ENCODE data around the gene SLC4A2. TPM values are rescaled to one million over a fixed set of nuclear protein-coding genes. Genes with fewer than 3 reads are reported as not detected.
"Not testable (repeated sequence)": the region's sequence is repeated elsewhere in the genome, so short reads cannot be mapped to it uniquely, and the experiment has no call there.

SLC4A2 gene, protein sequence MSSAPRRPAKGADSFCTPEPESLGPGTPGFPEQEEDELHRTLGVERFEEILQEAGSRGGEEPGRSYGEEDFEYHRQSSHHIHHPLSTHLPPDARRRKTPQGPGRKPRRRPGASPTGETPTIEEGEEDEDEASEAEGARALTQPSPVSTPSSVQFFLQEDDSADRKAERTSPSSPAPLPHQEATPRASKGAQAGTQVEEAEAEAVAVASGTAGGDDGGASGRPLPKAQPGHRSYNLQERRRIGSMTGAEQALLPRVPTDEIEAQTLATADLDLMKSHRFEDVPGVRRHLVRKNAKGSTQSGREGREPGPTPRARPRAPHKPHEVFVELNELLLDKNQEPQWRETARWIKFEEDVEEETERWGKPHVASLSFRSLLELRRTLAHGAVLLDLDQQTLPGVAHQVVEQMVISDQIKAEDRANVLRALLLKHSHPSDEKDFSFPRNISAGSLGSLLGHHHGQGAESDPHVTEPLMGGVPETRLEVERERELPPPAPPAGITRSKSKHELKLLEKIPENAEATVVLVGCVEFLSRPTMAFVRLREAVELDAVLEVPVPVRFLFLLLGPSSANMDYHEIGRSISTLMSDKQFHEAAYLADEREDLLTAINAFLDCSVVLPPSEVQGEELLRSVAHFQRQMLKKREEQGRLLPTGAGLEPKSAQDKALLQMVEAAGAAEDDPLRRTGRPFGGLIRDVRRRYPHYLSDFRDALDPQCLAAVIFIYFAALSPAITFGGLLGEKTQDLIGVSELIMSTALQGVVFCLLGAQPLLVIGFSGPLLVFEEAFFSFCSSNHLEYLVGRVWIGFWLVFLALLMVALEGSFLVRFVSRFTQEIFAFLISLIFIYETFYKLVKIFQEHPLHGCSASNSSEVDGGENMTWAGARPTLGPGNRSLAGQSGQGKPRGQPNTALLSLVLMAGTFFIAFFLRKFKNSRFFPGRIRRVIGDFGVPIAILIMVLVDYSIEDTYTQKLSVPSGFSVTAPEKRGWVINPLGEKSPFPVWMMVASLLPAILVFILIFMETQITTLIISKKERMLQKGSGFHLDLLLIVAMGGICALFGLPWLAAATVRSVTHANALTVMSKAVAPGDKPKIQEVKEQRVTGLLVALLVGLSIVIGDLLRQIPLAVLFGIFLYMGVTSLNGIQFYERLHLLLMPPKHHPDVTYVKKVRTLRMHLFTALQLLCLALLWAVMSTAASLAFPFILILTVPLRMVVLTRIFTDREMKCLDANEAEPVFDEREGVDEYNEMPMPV
- total RNA-seq: 100 to 1,000 TPM in 1 of 2 donors, 10 to 100 TPM in 1; 55.3 to 114 TPM

DNA sequence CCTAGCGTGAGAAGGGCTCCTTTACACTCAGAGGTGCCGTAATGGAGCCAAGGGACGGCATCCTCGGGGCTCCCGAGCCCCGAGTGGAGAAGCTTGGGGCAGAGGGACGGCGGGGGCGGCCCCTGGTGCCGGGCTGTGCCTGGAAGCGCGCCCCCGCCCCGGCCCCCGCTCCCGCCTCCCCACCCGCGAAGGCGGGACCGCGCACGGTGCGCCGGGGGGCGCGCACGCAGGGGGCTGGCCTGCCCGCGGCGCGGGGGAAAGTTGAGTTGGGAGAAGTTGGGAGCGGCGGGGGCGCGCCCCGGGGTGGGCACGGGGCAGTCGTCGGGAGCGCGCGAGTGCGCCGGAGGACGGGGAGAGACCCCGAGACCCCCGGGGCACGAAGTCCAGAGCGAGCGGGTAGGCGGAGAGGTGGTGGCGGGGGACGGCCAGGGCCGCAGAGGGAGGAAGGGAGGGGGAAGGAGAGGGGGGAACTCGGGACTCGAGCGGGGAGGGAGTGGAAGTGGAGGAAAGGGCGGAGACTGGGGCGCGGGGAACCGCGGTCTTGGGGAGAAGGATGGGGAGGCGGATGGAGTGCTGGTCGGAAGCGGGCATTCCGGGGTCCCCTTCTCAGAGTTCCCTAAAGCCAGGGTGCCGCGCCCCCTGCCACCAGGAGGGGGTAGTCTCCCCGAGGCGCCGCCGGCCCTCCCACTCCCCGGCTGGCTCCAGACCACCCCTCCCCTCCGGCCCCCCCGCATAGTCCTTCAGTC, at the start of gene SLC4A2:
Gene SLC4A2, plus strand, starts transcription at position 223 of the 746 bp plus-strand sequence. CDS start 2,399 bp downstream, outside the sequence.
- peak within 1 kb of the TSS; percentile 67 to 85 for H3K4me3 ChIP-seq
- H3K9me3 ChIP-seq: no peaks in the 10 kb centered on the region
- TF ChIP-seq, protein P1, sequence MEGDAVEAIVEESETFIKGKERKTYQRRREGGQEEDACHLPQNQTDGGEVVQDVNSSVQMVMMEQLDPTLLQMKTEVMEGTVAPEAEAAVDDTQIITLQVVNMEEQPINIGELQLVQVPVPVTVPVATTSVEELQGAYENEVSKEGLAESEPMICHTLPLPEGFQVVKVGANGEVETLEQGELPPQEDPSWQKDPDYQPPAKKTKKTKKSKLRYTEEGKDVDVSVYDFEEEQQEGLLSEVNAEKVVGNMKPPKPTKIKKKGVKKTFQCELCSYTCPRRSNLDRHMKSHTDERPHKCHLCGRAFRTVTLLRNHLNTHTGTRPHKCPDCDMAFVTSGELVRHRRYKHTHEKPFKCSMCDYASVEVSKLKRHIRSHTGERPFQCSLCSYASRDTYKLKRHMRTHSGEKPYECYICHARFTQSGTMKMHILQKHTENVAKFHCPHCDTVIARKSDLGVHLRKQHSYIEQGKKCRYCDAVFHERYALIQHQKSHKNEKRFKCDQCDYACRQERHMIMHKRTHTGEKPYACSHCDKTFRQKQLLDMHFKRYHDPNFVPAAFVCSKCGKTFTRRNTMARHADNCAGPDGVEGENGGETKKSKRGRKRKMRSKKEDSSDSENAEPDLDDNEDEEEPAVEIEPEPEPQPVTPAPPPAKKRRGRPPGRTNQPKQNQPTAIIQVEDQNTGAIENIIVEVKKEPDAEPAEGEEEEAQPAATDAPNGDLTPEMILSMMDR (IDR thresholded peaks at IDR 0.05): peak; percentile 51 to 71
- no peaks in the 10 kb centered on the region for H3K27me3 ChIP-seq
- H3K27ac ChIP-seq: peak within 1 kb of the TSS; percentile 94 to 97
- H3K36me3 ChIP-seq: peaks cover 5% of the 10 kb centered on the region
- H3K4me1 ChIP-seq: peaks cover 0 to 62% of the 10 kb centered on the region in 2 donors
- peak; percentile 77 for DNase-seq (ENCODE audit: low spot score)

DNA sequence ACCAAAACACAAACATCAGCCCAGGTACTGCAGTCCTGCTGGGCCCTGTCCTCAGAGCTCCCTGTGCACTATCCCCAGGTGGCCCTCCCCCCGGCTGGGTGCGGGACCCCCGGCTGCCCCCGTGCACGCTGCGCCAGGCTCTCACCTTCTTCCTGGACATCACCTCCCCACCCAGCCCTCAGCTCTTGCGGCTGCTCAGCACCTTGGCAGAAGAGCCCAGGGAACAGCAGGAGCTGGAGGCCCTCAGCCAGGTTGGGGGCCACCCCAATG, 49.4 kb upstream of the SLC4A2 start:
- Histone ChIP-seq H3K27me3 (no peaks in the 10 kb centered on the region), H3K27ac (no peak overlapping the region), H3K36me3 (no peaks in the 10 kb centered on the region), H3K9me3 (no peaks in the 10 kb centered on the region), H3K4me1 (peaks cover 0 to 53% of the 10 kb centered on the region in 2 donors), H3K4me3 (no peak overlapping the region)
- TF ChIP-seq, protein P1 (IDR thresholded peaks at IDR 0.05): no peak
- no peak for DNase-seq (ENCODE audit: low spot score)

DNA sequence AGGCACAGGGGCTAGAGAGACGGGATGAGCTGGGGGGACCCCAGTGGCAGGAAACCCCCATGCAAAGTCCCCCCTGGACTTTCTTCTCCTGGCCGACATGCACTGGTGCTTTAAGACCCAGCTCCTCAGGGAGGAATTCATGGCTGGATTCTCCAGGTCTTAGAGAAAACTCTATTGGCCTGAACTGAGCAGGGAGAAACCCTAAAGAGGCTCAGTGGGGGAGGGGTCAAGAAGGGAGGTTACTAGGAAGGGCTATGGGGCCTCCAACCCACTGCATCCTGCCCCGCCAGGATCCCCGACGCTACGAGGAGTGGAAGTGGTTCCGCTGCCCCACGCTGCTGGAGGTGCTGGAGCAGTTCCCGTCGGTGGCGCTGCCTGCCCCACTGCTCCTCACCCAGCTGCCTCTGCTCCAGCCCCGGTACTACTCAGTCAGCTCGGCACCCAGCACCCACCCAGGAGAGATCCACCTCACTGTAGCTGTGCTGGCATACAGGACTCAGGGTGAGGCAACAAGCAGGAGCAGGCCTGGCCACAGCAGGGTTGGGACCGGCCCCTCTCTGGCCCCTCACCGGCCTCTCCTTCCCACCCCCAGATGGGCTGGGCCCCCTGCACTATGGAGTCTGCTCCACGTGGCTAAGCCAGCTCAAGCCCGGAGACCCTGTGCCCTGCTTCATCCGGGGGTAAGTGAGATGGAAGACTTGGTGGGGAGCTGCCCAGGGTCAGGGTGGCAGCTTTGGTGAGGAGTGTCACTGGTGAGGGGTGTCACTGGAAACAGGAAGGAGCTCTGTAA, 48.9 kb upstream of the SLC4A2 start:
- Histone ChIP-seq H3K27ac (no peak overlapping the region), H3K4me3 (no peak overlapping the region), H3K4me1 (peaks cover 0 to 53% of the 10 kb centered on the region in 2 donors), H3K9me3 (no peaks in the 10 kb centered on the region), H3K36me3 (no peaks in the 10 kb centered on the region), H3K27me3 (no peaks in the 10 kb centered on the region)
- TF ChIP-seq, protein P1 (IDR thresholded peaks at IDR 0.05): no peak
- no peak for DNase-seq (ENCODE audit: low spot score)

DNA sequence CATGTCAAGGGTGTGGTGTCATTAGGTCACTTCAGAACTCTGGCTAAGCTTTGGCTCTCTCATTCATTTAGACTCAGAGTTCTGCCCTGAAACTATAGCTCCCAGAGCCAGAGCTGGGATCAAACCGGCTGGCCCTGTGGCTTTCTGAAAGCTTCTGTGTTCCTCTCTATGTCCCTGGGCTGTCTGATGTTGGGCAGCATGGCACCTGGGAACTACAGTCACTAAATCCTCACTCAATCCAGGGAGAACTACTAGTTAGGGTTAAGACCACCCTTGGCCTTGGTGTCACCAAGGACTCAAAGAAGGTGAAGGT, 48.3 kb upstream of the SLC4A2 start:
- H3K9me3 ChIP-seq: no peaks in the 10 kb centered on the region
- no peak overlapping the region for H3K4me3 ChIP-seq
- H3K4me1 ChIP-seq: peaks cover 0 to 53% of the 10 kb centered on the region in 2 donors
- DNase-seq (ENCODE audit: low spot score): no peak
- TF ChIP-seq, protein P1 (IDR thresholded peaks at IDR 0.05): no peak
- no peak overlapping the region for H3K27ac ChIP-seq
- H3K36me3 ChIP-seq: no peaks in the 10 kb centered on the region
- no peaks in the 10 kb centered on the region for H3K27me3 ChIP-seq

DNA sequence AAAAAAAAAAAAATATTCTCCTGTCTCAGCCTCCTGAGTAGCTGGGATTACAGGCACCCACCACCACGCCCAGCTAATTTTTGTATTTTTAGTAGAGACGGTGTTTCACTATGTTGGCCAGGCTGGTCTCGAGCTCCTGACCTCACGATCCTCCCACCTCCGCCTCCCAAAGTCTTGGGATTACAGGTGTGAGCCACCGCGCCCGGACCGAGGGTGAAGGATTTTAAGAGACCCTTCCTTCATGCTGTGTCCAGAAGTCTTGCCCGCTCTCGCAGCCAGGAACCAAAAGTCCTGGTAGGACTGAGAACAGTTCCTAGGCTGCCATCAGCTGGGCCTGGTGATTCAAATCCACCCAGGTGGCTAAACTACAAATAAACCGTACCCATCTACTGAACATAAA, 47.8 kb upstream of the SLC4A2 start:
- H3K4me1 ChIP-seq: peaks cover 0 to 53% of the 10 kb centered on the region in 2 donors
- H3K27me3 ChIP-seq; H3K4me3 ChIP-seq; H3K27ac ChIP-seq; H3K9me3 ChIP-seq; H3K36me3 ChIP-seq; DNase-seq (ENCODE audit: low spot score): not testable (repeated sequence)
